ENCODE measurements around the gene REST. TPM values are rescaled to one million over a fixed set of nuclear protein-coding genes. Genes with fewer than 3 reads are reported as not detected.

REST gene
- total and polyA plus RNA-seq, 9 of the 15 experiments (the other 6 are each of a cell fraction or from before 2014, with no cell fraction given), result 2.9 to 24.0 (median 19.2) TPM

DNA sequence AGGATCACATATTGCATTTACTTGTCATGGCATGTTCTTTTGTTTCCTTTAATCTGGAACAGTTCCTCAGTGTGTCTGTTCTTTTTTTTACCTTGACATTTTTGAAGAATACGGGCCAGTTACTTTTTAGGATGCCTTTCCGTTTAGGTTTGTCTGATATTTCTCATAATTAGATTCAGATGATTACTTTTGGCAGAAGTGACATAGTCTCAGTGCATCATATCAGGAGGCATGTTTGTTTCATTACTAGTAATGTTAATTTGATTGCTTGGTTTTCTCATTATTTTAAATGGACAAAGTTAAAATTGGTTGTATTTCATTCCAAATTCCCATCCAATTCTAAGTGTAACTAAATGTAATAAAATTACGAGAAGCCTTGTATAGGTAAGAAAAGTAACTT is 79.3 kb downstream of the REST start:
- 90% methylated on average over 3 of the region's 3 CpGs for WGBS (ENCODE audit: insufficient coverage, low coverage, missing lambda C conversion rate)
- Histone ChIP-seq H3K9me3 (replicated peaks; ENCODE audit: control insufficient read depth, insufficient read depth, low read depth, low read length) (no peaks in the 10 kb centered on the region), H4K20me1 (replicated peaks; ENCODE audit: control insufficient read depth, insufficient read depth, low read length) (peaks cover 8% of the 10 kb centered on the region), H3K4me3 (no peak overlapping the region), H3K4me2 (ENCODE audit: insufficient read depth, low read length) (no peak overlapping the region), H3K9me1 (ENCODE audit: control insufficient read depth, insufficient read depth, low read length) (peaks cover 6% of the 10 kb centered on the region), H3K4me1 (replicated peaks in 1 of 2; ENCODE audit: control insufficient read depth in 2 of 2, insufficient read depth in 2 of 2, low read length in 2 of 2) (peaks cover 8 to 10% of the 10 kb centered on the region in 2 experiments; a peak in 4 of 5 replicates), H3K9ac (ENCODE audit: insufficient read depth in 1 of 2, low read depth in 2 of 2, low read length in 2 of 2) (no peak overlapping the region), H3K27ac (ENCODE audit: extremely low read depth, low read depth, low read length) (no peak overlapping the region), H3K36me3 (ENCODE audit: control insufficient read depth, insufficient read depth, low read length) (peaks cover 87% of the 10 kb centered on the region), H3K27me3 (ENCODE audit: control insufficient read depth in 2 of 2, insufficient read depth in 2 of 2, low read length in 2 of 2) (no peaks in the 10 kb centered on the region), H3K79me2 (ENCODE audit: control insufficient read depth, insufficient read depth, low read length) (peaks cover 98% of the 10 kb centered on the region), H2AFZ (ENCODE audit: low read depth, low read length) (no peak overlapping the region)
- FAIRE-seq, result no peak
- POLR2A ChIA-PET, result interaction anchor here (5.9 kb wide), 1 partner anchor 8 kb away, joined by 61 read pairs; the partner anchor contains the start of genes NOA1 and POLR2B
- intact Hi-C loops (cut with micrococcal nuclease) (no loop called here), in situ Hi-C loops (cut with MboI) (no loop called here)
- TF ChIP-seq KLF16 (IDR thresholded peaks at IDR 0.05) (no peak), DNMT1 (IDR thresholded peaks at IDR 0.05) (no peak), ZNF408 (CRISPR knock-in tag; IDR thresholded peaks at IDR 0.05; ENCODE audit: low read depth) (no peak), CHD4 (IDR thresholded peaks at IDR 0.05; ENCODE audit: insufficient read depth, insufficient replicate concordance, low read depth, low read length, poor library complexity, severe bottlenecking) (no peak), U2AF1 (optimal IDR thresholded peaks at IDR 0.05; ENCODE audit: low read depth, low read length) (no peak), ZNF324 (CRISPR knock-in tag; IDR thresholded peaks at IDR 0.05) (no peak), HMGN3 (IDR thresholded peaks at IDR 0.05; ENCODE audit: borderline replicate concordance, extremely low read depth, insufficient read length, low read depth, low read length) (no peak), ZNF76 (CRISPR knock-in tag; IDR thresholded peaks at IDR 0.05; ENCODE audit: borderline replicate concordance) (no peak), ZNF124 (CRISPR knock-in tag; IDR thresholded peaks at IDR 0.05) (no peak)
- TF ChIP-seq, protein P1, sequence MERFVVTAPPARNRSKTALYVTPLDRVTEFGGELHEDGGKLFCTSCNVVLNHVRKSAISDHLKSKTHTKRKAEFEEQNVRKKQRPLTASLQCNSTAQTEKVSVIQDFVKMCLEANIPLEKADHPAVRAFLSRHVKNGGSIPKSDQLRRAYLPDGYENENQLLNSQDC (CRISPR knock-in tag; IDR thresholded peaks at IDR 0.05), result no peak
- TF ChIP-seq, protein P2, sequence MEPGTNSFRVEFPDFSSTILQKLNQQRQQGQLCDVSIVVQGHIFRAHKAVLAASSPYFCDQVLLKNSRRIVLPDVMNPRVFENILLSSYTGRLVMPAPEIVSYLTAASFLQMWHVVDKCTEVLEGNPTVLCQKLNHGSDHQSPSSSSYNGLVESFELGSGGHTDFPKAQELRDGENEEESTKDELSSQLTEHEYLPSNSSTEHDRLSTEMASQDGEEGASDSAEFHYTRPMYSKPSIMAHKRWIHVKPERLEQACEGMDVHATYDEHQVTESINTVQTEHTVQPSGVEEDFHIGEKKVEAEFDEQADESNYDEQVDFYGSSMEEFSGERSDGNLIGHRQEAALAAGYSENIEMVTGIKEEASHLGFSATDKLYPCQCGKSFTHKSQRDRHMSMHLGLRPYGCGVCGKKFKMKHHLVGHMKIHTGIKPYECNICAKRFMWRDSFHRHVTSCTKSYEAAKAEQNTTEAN (CRISPR knock-in tag; IDR thresholded peaks at IDR 0.05), result no peak
- no peak for ATAC-seq
- no TSS peak for BruUV-seq (replicated peaks)
- no peak for DNase-seq (ENCODE audit: extremely low read depth in 1 of 4, low spot score in 3 of 4)
- CTCF ChIA-PET (ENCODE audit: low intra/inter-chr PET ratio), result no interaction called here

Data from K562 (cell line).